Endothelial cell of umbilical vein (primary cell): ENCODE results near the gene MS4A2. TPM values are rescaled to one million over a fixed set of nuclear protein-coding genes. Genes with fewer than 3 reads are reported as not detected.

Experiments
- BruUV-seq: library from RNA; stranded (reverse); fragments of 400-500 nt; replicated peaks from 2 replicates; lab custom pipeline; 2021; lab: Mats Ljungman, UMichigan
- CTCF ChIA-PET: fragments of 300-600, 350-600 bp; sonication (Branson Sonifier 250); formaldehyde crosslinking; loops from one replicate; lab custom pipeline; 2021; ENCODE audit warnings: antibody characterized with exemption, inconsistent platforms; lab: Charles Lee
- POLR2A ChIA-PET: fragments of 300-600, 350-600 bp; sonication (Branson Sonifier 250); formaldehyde crosslinking; loops from one replicate; lab custom pipeline; 2021; ENCODE audit warnings: antibody characterized with exemption, inconsistent platforms; lab: Charles Lee
- DNase-seq: peaks from one replicate; pipeline ENCODE4 v3.0.0-alpha.2; 2011; ENCODE audit warnings: low read depth, low spot score
- FAIRE-seq: peaks from 2 replicates; lab custom pipeline; 2011; peaks lifted over from hg19 to GRCh38; lab: Jason Lieb, UNC
- H2AFZ ChIP-seq: 2 replicates; pipeline ENCODE4 v1.6.0; 2012; ENCODE audit warnings: low read depth, low read length, control low read depth, inconsistent platforms
- H3K27ac ChIP-seq: 2 replicates; pipeline ENCODE4 v1.5.1; 2011; ENCODE audit warnings: low read depth, mild to moderate bottlenecking, control low read depth, low read length, moderate library complexity; ENCODE audit not compliant: insufficient read depth
- H3K27me3 ChIP-seq, 2 experiments: 2 replicates each; pipeline versions ENCODE4 v1.6.0 to v1.6.1; 2011; ENCODE audit warnings: low read length in 2 of 2, mixed read lengths in 1 of 2; ENCODE audit not compliant: control insufficient read depth in 2 of 2, insufficient read depth in 2 of 2
- H3K36me3 ChIP-seq, 2 experiments: 2 replicates in 1 of 2; 3 replicates in 1 of 2; pipeline ENCODE4 v1.5.1; 2011; ENCODE audit warnings: low read length in 2 of 2, mild to moderate bottlenecking in 1 of 2, moderate library complexity in 1 of 2; ENCODE audit not compliant: control insufficient read depth in 2 of 2, insufficient read depth in 2 of 2; ENCODE audit errors: extremely low read depth in 1 of 2
- H3K4me1 ChIP-seq: 3 replicates; pipeline ENCODE4 v1.5.1; 2011; ENCODE audit warnings: mild to moderate bottlenecking, low read length; ENCODE audit not compliant: control insufficient read depth, insufficient read depth; ENCODE audit errors: extremely low read depth
- H3K4me2 ChIP-seq: 2 replicates; pipeline ENCODE4 v1.6.1; 2011; ENCODE audit warnings: low read length, control low read depth, mixed read lengths; ENCODE audit not compliant: insufficient read depth
- H3K4me3 ChIP-seq, 3 experiments: fragments of 200-600 bp in 1 of 3; sonication (generic), shearing (Covaris generic) in 1 of 3; replicated peaks in 1 of 3; 2 replicates each; pipeline ENCODE4 v1.5.1; 2011 to 2016; ENCODE audit warnings: control low read depth in 3 of 3, low read length in 3 of 3, mild to moderate bottlenecking in 2 of 3, inconsistent platforms in 1 of 3, low read depth in 1 of 3, moderate library complexity in 1 of 3; ENCODE audit not compliant: insufficient read depth in 1 of 3
- H3K79me2 ChIP-seq: 2 replicates; pipeline ENCODE4 v1.6.0; 2012; ENCODE audit warnings: low read length, inconsistent platforms; ENCODE audit not compliant: control insufficient read depth, insufficient read depth
- H3K9ac ChIP-seq: replicated peaks from 2 replicates; pipeline ENCODE3; 2011; ENCODE audit warnings: low read length, control low read depth; ENCODE audit not compliant: insufficient read depth; ENCODE audit errors: extremely low read depth
- H3K9me1 ChIP-seq: replicated peaks from 3 replicates; pipeline ENCODE4 v1.6.0; 2011; ENCODE audit warnings: mild to moderate bottlenecking, low read length; ENCODE audit not compliant: control insufficient read depth, insufficient read depth; ENCODE audit errors: extremely low read depth
- H3K9me3 ChIP-seq: replicated peaks from 2 replicates; pipeline ENCODE4 v1.5.1; 2012; ENCODE audit warnings: low read length, inconsistent platforms; ENCODE audit not compliant: control insufficient read depth, insufficient read depth
- H4K20me1 ChIP-seq: replicated peaks from 2 replicates; pipeline ENCODE3; 2011; ENCODE audit warnings: mild to moderate bottlenecking, low read length; ENCODE audit not compliant: control insufficient read depth, insufficient read depth; ENCODE audit errors: extremely low read depth
- EZH2 ChIP-seq: IDR thresholded peaks from 2 replicates; pipeline ENCODE4 v1.6.1; 2012; ENCODE audit warnings: borderline replicate concordance, low read depth, mild to moderate bottlenecking, moderate library complexity, low read length, inconsistent platforms; ENCODE audit not compliant: severe bottlenecking
- FOS ChIP-seq: IDR thresholded peaks from 2 replicates; pipeline ENCODE4 v1.6.1; 2011; ENCODE audit warnings: mild to moderate bottlenecking, low read length, moderate library complexity, borderline replicate concordance; ENCODE audit not compliant: insufficient read depth
- GATA2 ChIP-seq: IDR thresholded peaks from 2 replicates; pipeline ENCODE4 v1.7.0; 2011; ENCODE audit warnings: low read depth, mild to moderate bottlenecking, moderate library complexity, mixed read lengths, low read length; ENCODE audit not compliant: insufficient read length, insufficient read depth
- JUN ChIP-seq: IDR thresholded peaks from 2 replicates; pipeline ENCODE4 v1.6.1; 2011; ENCODE audit warnings: borderline replicate concordance, low read depth; ENCODE audit not compliant: insufficient read length, insufficient read depth
- MYC ChIP-seq: IDR thresholded peaks from one replicate; pipeline ENCODE4 v1.6.1; 2011; ENCODE audit warnings: mild to moderate bottlenecking, low read depth, low read length
- POLR2A ChIP-seq: IDR thresholded peaks from 2 replicates; pipeline ENCODE4 v1.6.1; 2012; ENCODE audit warnings: low read depth, mild to moderate bottlenecking, control low read depth, low read length
- POLR2AphosphoS5 ChIP-seq: IDR thresholded peaks from 2 replicates; pipeline ENCODE4 v1.6.1; 2012; ENCODE audit warnings: low read depth, mild to moderate bottlenecking, control low read depth, low read length, moderate library complexity; ENCODE audit not compliant: insufficient read depth
- dilution Hi-C: fragments of 300-500 bp; cut with MboI; formaldehyde crosslinking; loops from one replicate; pipeline ENCODE4 v1.15.0; 2019; ENCODE audit warnings: low sequenced_read_pairs; ENCODE audit not compliant: extremely low pct_ligation_motif_present
- intact Hi-C: fragments of 100-400 bp; cut with micrococcal nuclease; formaldehyde crosslinking; loops from one replicate; pipeline ENCODE4 v1.10.0; 2022
- polyA plus RNA-seq, 4 experiments: library from polyadenylated mRNA; depleted of rRNA in 3 of 4; stranded (reverse) in 3 of 4; unstranded in 1 of 4; fragments of >200 nt; gene quantifications; 2 replicates each; pipeline versions ENCODE4 v1.2.1 to v1.2.3, GENCODE V29; 2011 to 2012; ENCODE audit warnings: missing spikeins in 1 of 4
- total RNA-seq: library from RNA; stranded (reverse); gene quantifications from 2 replicates; pipeline ENCODE4 v1.2.3, GENCODE V29; 2021
- TF ChIP-seq, protein P1 (sequence below): IDR thresholded peaks from 2 replicates; pipeline ENCODE4 v1.6.1; 2011; ENCODE audit not compliant: insufficient read depth, insufficient read length
- TF ChIP-seq, protein P2 (sequence below), 2 donors: IDR thresholded peaks; 1 replicate in 1 of 2; 2 replicates in 1 of 2; pipeline ENCODE4 v1.5.1; 2011; ENCODE audit warnings: low read length in 2 of 2, mild to moderate bottlenecking in 2 of 2, moderate library complexity in 2 of 2, control low read depth in 1 of 2, inconsistent platforms in 1 of 2, low read depth in 1 of 2; ENCODE audit not compliant: insufficient read depth in 1 of 2; ENCODE audit errors: extremely low read depth in 1 of 2

Gene MS4A2
- total and polyA plus RNA-seq, 2 donors (not counting 3 experiments of a cell fraction or from before 2014, with no cell fraction given): not detected

DNA sequence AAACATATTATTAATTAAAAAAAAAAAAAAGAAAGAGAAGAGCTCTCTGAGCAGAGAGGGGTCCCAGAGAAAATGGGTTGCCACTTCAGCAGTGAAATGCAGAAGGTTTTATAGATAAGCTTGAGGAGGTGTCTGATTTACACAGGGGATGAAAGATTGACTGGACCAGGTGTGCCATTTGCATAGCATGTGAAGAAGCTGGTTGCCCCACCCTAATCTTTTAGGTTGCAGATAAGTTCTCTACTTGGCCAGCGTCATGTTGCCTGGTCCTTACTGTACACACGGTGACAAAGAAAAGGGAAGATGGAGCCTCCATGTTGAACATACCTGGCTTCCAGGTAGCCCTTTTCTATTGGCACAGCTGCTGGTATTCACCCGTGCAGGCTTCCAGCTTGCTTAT, 41.4 kb downstream of the MS4A2 start:
- Histone ChIP-seq H3K36me3 (no peaks in the 10 kb centered on the region), H3K4me3 (no peak overlapping the region), H2AFZ (no peak overlapping the region), H3K9me1 (no peaks in the 10 kb centered on the region), H3K79me2 (no peaks in the 10 kb centered on the region), H3K27me3 (no peaks in the 10 kb centered on the region), H3K27ac (no peak overlapping the region), H3K4me1 (peaks cover 18% of the 10 kb centered on the region), H4K20me1 (no peaks in the 10 kb centered on the region), H3K9me3 (no peaks in the 10 kb centered on the region), H3K4me2 (no peak overlapping the region), H3K9ac (no peak overlapping the region)
- TF ChIP-seq EZH2 (no peak), POLR2AphosphoS5 (no peak), JUN (no peak), GATA2 (no peak), MYC (no peak), POLR2A (no peak), FOS (no peak)
- TF ChIP-seq, protein P1, sequence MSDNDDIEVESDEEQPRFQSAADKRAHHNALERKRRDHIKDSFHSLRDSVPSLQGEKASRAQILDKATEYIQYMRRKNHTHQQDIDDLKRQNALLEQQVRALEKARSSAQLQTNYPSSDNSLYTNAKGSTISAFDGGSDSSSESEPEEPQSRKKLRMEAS: no peak
- TF ChIP-seq, protein P2, sequence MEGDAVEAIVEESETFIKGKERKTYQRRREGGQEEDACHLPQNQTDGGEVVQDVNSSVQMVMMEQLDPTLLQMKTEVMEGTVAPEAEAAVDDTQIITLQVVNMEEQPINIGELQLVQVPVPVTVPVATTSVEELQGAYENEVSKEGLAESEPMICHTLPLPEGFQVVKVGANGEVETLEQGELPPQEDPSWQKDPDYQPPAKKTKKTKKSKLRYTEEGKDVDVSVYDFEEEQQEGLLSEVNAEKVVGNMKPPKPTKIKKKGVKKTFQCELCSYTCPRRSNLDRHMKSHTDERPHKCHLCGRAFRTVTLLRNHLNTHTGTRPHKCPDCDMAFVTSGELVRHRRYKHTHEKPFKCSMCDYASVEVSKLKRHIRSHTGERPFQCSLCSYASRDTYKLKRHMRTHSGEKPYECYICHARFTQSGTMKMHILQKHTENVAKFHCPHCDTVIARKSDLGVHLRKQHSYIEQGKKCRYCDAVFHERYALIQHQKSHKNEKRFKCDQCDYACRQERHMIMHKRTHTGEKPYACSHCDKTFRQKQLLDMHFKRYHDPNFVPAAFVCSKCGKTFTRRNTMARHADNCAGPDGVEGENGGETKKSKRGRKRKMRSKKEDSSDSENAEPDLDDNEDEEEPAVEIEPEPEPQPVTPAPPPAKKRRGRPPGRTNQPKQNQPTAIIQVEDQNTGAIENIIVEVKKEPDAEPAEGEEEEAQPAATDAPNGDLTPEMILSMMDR (IDR thresholded peaks at IDR 0.05; ENCODE audit: extremely low read depth in 1 of 2, insufficient read depth in 1 of 2, low read depth in 1 of 2, low read length in 2 of 2): no peak
- POLR2A ChIA-PET: no interaction called here
- intact Hi-C loops: loop anchor here (1.0 kb wide), 4 partner anchors 39 to 312 kb away; no protein-coding TSS in a partner anchor
- no peak for DNase-seq
- no TSS peak for BruUV-seq
- FAIRE-seq: no peak
- CTCF ChIA-PET: interaction anchor here (0.6 to 1.1 kb wide), 6 partner anchors 11 to 994 kb away, joined by 3 to 4 read pairs (median 3); no protein-coding TSS in a partner anchor
- dilution Hi-C loops: no loop called here
